Neuronal stem cell (in vitro differentiated cells): ENCODE measurements around the gene TRPM2.
A peak's percentile ranks its signal among the peaks of the same experiment; 100 is the strongest.
"Not testable (repeated sequence)": the region's sequence is repeated elsewhere in the genome, so short reads cannot be mapped to it uniquely, and the experiment has no call there.

Source experiments
- DNase-seq: peaks from one replicate; pipeline ENCODE4 v3.0.0-alpha.2; 2013; ENCODE audit warnings: low spot score
- H2AFZ ChIP-seq: one replicate; pipeline ENCODE4 v1.6.1; 2013; ENCODE audit warnings: mild to moderate bottlenecking, low read length, inconsistent platforms
- H2AK5ac ChIP-seq: 2 replicates; pipeline ENCODE4 v1.6.1; 2013; ENCODE audit warnings: low read depth, mild to moderate bottlenecking, inconsistent platforms, low read length, moderate library complexity, mixed read lengths
- H2BK120ac ChIP-seq: 2 replicates; pipeline ENCODE4 v1.6.1; 2013; ENCODE audit warnings: low read depth, mild to moderate bottlenecking, inconsistent platforms, low read length, moderate library complexity, mixed read lengths
- H2BK12ac ChIP-seq: one replicate; pipeline ENCODE4 v1.6.1; 2013; ENCODE audit warnings: low read length, inconsistent platforms
- H2BK15ac ChIP-seq: 2 replicates; pipeline ENCODE4 v1.6.1; 2013; ENCODE audit warnings: mild to moderate bottlenecking, low read length, inconsistent platforms, mixed read lengths
- H2BK5ac ChIP-seq: one replicate; pipeline ENCODE4 v1.6.1; 2013; ENCODE audit warnings: inconsistent platforms, mild to moderate bottlenecking, low read length, moderate library complexity
- H3K14ac ChIP-seq: one replicate; pipeline ENCODE4 v1.6.1; 2013; ENCODE audit warnings: low read length, inconsistent platforms
- H3K18ac ChIP-seq: 2 replicates; pipeline ENCODE4 v1.6.1; 2013; ENCODE audit warnings: low read length, inconsistent platforms
- H3K23ac ChIP-seq: 2 replicates; pipeline ENCODE4 v1.6.1; 2013; ENCODE audit warnings: low read depth, mild to moderate bottlenecking, mixed read lengths, low read length, inconsistent platforms; ENCODE audit not compliant: poor library complexity
- H3K27ac ChIP-seq: replicated peaks from 3 replicates; pipeline ENCODE4 v1.5.1; 2013; ENCODE audit warnings: low read length, inconsistent platforms
- H3K27me3 ChIP-seq, 3 experiments: 2 replicates each; pipeline ENCODE4 v1.6.1; 2013; ENCODE audit warnings: low read length in 3 of 3, mild to moderate bottlenecking in 2 of 3, inconsistent platforms in 1 of 3, low read depth in 1 of 3, mixed read lengths in 1 of 3, moderate library complexity in 1 of 3; ENCODE audit not compliant: control insufficient read depth in 3 of 3, insufficient read depth in 3 of 3
- H3K36me3 ChIP-seq, 2 donors: replicated peaks in 1 of 2; 2 replicates each; pipeline ENCODE4 v1.6.1; 2013; ENCODE audit warnings: low read length in 2 of 2; ENCODE audit not compliant: control insufficient read depth in 2 of 2, insufficient read depth in 2 of 2
- H3K4ac ChIP-seq: 2 replicates; pipeline ENCODE4 v1.6.1; 2013; ENCODE audit warnings: inconsistent platforms, mild to moderate bottlenecking, low read length, moderate library complexity
- H3K4me1 ChIP-seq, 2 donors: 1 replicate in 1 of 2; 2 replicates in 1 of 2; pipeline ENCODE4 v1.6.1; 2013; ENCODE audit warnings: low read length in 2 of 2, low read depth in 1 of 2; ENCODE audit not compliant: control insufficient read depth in 2 of 2, insufficient read depth in 1 of 2
- H3K4me2 ChIP-seq: one replicate; pipeline ENCODE4 v1.6.1; 2013; ENCODE audit warnings: mild to moderate bottlenecking, low read length, inconsistent platforms; ENCODE audit not compliant: insufficient read depth, poor library complexity, severe bottlenecking
- H3K4me3 ChIP-seq, 2 donors: 2 replicates each; pipeline ENCODE4 v1.5.1; 2013; ENCODE audit warnings: low read length in 2 of 2, mild to moderate bottlenecking in 2 of 2, inconsistent platforms in 1 of 2, moderate library complexity in 1 of 2
- H3K79me1 ChIP-seq: one replicate; pipeline ENCODE4 v1.6.1; 2013; ENCODE audit warnings: low read depth, mild to moderate bottlenecking, inconsistent platforms, low read length, moderate library complexity
- H3K9ac ChIP-seq: one replicate; pipeline ENCODE4 v1.6.1; 2013; ENCODE audit warnings: mild to moderate bottlenecking, low read depth, low read length, inconsistent platforms; ENCODE audit not compliant: poor library complexity
- H3K9me3 ChIP-seq, 2 donors: replicated peaks in 1 of 2; 2 replicates each; pipeline versions ENCODE3 to v1.6.1; 2013; ENCODE audit warnings: low read length in 2 of 2, mild to moderate bottlenecking in 2 of 2, inconsistent platforms in 1 of 2, low read depth in 1 of 2, mixed read lengths in 1 of 2, moderate library complexity in 1 of 2; ENCODE audit not compliant: control insufficient read depth in 2 of 2, insufficient read depth in 1 of 2
- H4K8ac ChIP-seq: one replicate; pipeline ENCODE4 v1.6.1; 2013; ENCODE audit warnings: low read depth, mild to moderate bottlenecking, inconsistent platforms, low read length, moderate library complexity
- H4K91ac ChIP-seq: one replicate; pipeline ENCODE4 v1.6.1; 2013; ENCODE audit warnings: low read length, low read depth, mild to moderate bottlenecking, inconsistent platforms; ENCODE audit not compliant: poor library complexity
- WGBS, 2 donors: extraction: QIAGEN DNeasy Blood & Tissue Kit; methylation state at CpG; one replicate each; pipeline ENCODE4 v1.1.7; 2013; ENCODE audit warnings: missing lambda C conversion rate in 2 of 2, mixed read lengths in 1 of 2; ENCODE audit not compliant: insufficient read length in 2 of 2, insufficient replicate concordance in 1 of 2; ENCODE audit errors: extremely low coverage in 2 of 2; 5-methylcytosine and 5-hydroxymethylcytosine counted together

TRPM2 gene

DNA sequence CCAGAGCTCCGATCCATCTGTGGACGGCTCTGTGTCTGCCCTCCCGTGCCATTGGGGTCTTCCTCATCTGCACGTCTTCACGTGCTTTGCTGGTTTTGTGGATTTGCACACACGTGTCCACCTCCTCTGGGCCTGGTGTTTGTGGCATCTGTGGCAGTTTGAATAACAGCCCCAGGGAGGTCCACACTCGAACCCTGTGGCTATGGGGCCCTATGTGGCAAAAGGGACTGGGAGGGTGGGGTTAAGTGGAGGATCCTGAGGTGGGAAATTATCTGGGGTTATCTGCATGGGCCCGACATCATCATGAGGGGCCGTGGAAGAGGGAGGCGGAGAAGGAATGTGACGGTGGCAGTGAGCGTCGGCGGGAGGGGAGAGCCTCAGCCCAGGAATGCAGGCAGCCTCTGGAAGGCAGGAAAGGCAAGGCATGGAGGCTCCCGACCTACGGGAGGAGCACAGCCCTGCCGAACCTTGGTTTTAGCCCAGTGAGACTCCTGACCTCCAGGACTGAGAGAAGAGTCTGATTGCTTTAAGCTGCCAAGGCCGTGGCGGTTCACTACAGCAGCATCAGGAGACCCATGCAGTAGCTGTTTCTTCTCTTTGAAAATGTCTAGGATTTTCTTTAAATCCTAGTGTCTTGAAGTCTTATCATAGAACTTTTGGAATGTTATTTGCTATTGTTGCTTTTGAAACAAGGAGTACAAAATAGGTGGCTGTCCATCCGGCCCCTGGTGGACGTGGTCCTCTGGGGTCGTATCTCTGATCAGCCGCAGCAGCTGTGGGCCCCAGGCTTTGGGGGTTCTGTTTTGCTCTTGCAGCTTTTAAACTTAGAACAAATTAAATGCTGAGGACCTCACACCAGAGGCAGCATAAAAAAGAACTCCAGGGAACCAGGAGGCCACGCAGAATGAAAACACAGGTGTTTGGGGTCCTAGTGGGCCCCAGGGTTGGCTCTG lies 61.9 kb downstream of the TRPM2 start:
- no peak overlapping the region for H2BK5ac ChIP-seq
- H3K9me3 ChIP-seq: peaks cover 10 to 25% of the 10 kb centered on the region in 2 donors
- no peak for DNase-seq
- H3K27me3 ChIP-seq: peaks cover 0 to 10% (median 0%) of the 10 kb centered on the region in 3 experiments
- H2AK5ac ChIP-seq: no peak overlapping the region
- no peaks in the 10 kb centered on the region for H3K79me1 ChIP-seq
- peak overlapping the region; percentile 71 for H3K14ac ChIP-seq
- H3K18ac ChIP-seq: peak overlapping the region; percentile 77
- no peaks in the 10 kb centered on the region for H3K36me3 ChIP-seq
- H3K23ac ChIP-seq: no peak overlapping the region
- no peak overlapping the region for H2BK120ac ChIP-seq
- WGBS, 2 donors: no CpG with 5 or more reads among the region's 24 CpGs
- H4K8ac ChIP-seq: no peak overlapping the region
- H2BK15ac ChIP-seq: peak overlapping the region; percentile 59
- no peak overlapping the region for H4K91ac ChIP-seq
- no peak overlapping the region for H3K9ac ChIP-seq
- no peak overlapping the region for H2AFZ ChIP-seq
- no peak overlapping the region for H2BK12ac ChIP-seq
- no peaks in the 10 kb centered on the region for H3K4me1 ChIP-seq
- no peak overlapping the region for H3K4me2 ChIP-seq
- no peak overlapping the region for H3K4me3 ChIP-seq
- H3K4ac ChIP-seq: no peak overlapping the region
- H3K27ac ChIP-seq: no peak overlapping the region

GRCh38 chr21:44416193-44416592 lies 62.8 kb downstream of the TRPM2 start:
- H3K23ac ChIP-seq: no peak overlapping the region

GRCh38 chr21:44417621-44418107 lies 64.2 kb downstream of the TRPM2 start:
- not testable (repeated sequence) for H4K8ac ChIP-seq, H4K91ac ChIP-seq, H3K4me1 ChIP-seq, H2AK5ac ChIP-seq, H3K9ac ChIP-seq, H2AFZ ChIP-seq, H3K27ac ChIP-seq, H3K79me1 ChIP-seq, H2BK15ac ChIP-seq, H3K18ac ChIP-seq, H3K36me3 ChIP-seq, H3K4me2 ChIP-seq, H2BK12ac ChIP-seq, H3K4ac ChIP-seq, H2BK120ac ChIP-seq, DNase-seq
- peak overlapping the region in 1 of 2 donors; percentile 22 for H3K4me3 ChIP-seq
- H3K9me3 ChIP-seq: peaks cover 10 to 25% of the 10 kb centered on the region in 2 donors
- no CpG with 5 or more reads among the region's 21 CpGs for WGBS, 2 donors
- peaks cover 0 to 14% (median 0%) of the 10 kb centered on the region in 3 experiments for H3K27me3 ChIP-seq
- peak overlapping the region; percentile 25 for H3K23ac ChIP-seq
- H2BK5ac ChIP-seq: peak overlapping the region; percentile 75
- H3K14ac ChIP-seq: peak overlapping the region; percentile 21

More at GRCh38 chr21:44416193-44416592, 62.8 kb downstream of the TRPM2 start:
- Histone ChIP-seq H3K4ac (no peak overlapping the region), H4K8ac (no peak overlapping the region), H3K9me3 (peaks cover 10 to 25% of the 10 kb centered on the region in 2 donors), H3K79me1 (no peaks in the 10 kb centered on the region), H3K4me3 (no peak overlapping the region), H4K91ac (no peak overlapping the region), H3K4me2 (no peak overlapping the region), H3K27ac (no peak overlapping the region), H3K18ac (peak overlapping the region; percentile 53), H2BK120ac (no peak overlapping the region), H3K9ac (no peak overlapping the region), H3K27me3 (peaks cover 0 to 10% (median 0%) of the 10 kb centered on the region in 3 experiments), H3K36me3 (no peaks in the 10 kb centered on the region), H2BK12ac (no peak overlapping the region), H3K4me1 (no peaks in the 10 kb centered on the region), H2BK15ac (no peak overlapping the region), H2AK5ac (peak overlapping the region; percentile 49), H2AFZ (no peak overlapping the region), H3K14ac (no peak overlapping the region), H2BK5ac (no peak overlapping the region)
- WGBS, 2 donors: no CpG with 5 or more reads among the region's 8 CpGs
- no peak for DNase-seq
